Nephron progenitor cell (in vitro differentiated cells): ENCODE data around the gene UBE3B.

Experiments
- DNase-seq: peaks from one replicate; pipeline ENCODE4 v3.0.0; 2021
- H3K27ac Mint-ChIP-seq: 2 replicates; pipeline ENCODE4 v1.8.0; 2021; ENCODE audit warnings: mild to moderate bottlenecking, moderate library complexity, mixed read lengths
- H3K27me3 Mint-ChIP-seq: 2 replicates; pipeline ENCODE4 v1.8.0; 2021; ENCODE audit warnings: mild to moderate bottlenecking, low read depth, mixed read lengths; ENCODE audit not compliant: poor library complexity
- H3K36me3 Mint-ChIP-seq: 2 replicates; pipeline ENCODE4 v1.8.0; 2021; ENCODE audit warnings: low read depth, mixed read lengths
- H3K4me1 Mint-ChIP-seq: 2 replicates; pipeline ENCODE4 v1.8.0; 2021; ENCODE audit warnings: mixed read lengths
- H3K4me3 Mint-ChIP-seq: 2 replicates; pipeline ENCODE4 v1.8.0; 2021; ENCODE audit warnings: mild to moderate bottlenecking, moderate library complexity, mixed read lengths
- H3K9me3 Mint-ChIP-seq: 2 replicates; pipeline ENCODE4 v1.8.0; 2021; ENCODE audit warnings: mild to moderate bottlenecking, moderate library complexity, mixed read lengths
- CTCF ChIP-seq: fragments of 200-600 bp; sonication (generic); IDR thresholded peaks from 2 replicates; pipeline ENCODE4 v1.5.0; 2021; ENCODE audit warnings: antibody characterized with exemption

The UBE3B gene

GRCh38 chr12:109527489-109528123, 50.2 kb downstream of the UBE3B start:
- no peak for TF ChIP-seq CTCF
- no peaks in the 10 kb centered on the region for H3K27me3 Mint-ChIP-seq
- H3K36me3 Mint-ChIP-seq, result peaks cover 36% of the 10 kb centered on the region
- DNase-seq, result no peak
- H3K4me1 Mint-ChIP-seq, result peaks cover 43% of the 10 kb centered on the region
- peak overlapping the region; percentile 67 for H3K27ac Mint-ChIP-seq
- H3K9me3 Mint-ChIP-seq, result no peaks in the 10 kb centered on the region
- H3K4me3 Mint-ChIP-seq, result no peak overlapping the region

- no peaks in the 10 kb centered on the region for H3K9me3 Mint-ChIP-seq
- peak overlapping the region; percentile 71 for H3K27ac Mint-ChIP-seq
- H3K36me3 Mint-ChIP-seq, result peaks cover 35% of the 10 kb centered on the region
- H3K4me1 Mint-ChIP-seq, result peaks cover 30% of the 10 kb centered on the region
- H3K27me3 Mint-ChIP-seq, result no peaks in the 10 kb centered on the region
- H3K4me3 Mint-ChIP-seq, result no peak overlapping the region
- TF ChIP-seq CTCF, result no peak
- no peak for DNase-seq
Observed at GRCh38 chr12:109529691-109530640, 52.5 kb downstream of the UBE3B start.

- H3K4me1 Mint-ChIP-seq, result peaks cover 26% of the 10 kb centered on the region
- peaks cover 29% of the 10 kb centered on the region for H3K36me3 Mint-ChIP-seq
- TF ChIP-seq CTCF, result no peak
- H3K27me3 Mint-ChIP-seq, result no peaks in the 10 kb centered on the region
- H3K27ac Mint-ChIP-seq, result no peak overlapping the region
- DNase-seq, result no peak
- H3K4me3 Mint-ChIP-seq, result no peak overlapping the region
- no peaks in the 10 kb centered on the region for H3K9me3 Mint-ChIP-seq
Observed at GRCh38 chr12:109531411-109531810, 54.0 kb downstream of the UBE3B start.

GRCh38 chr12:109532721-109533486, 55.5 kb downstream of the UBE3B start:
- Mint-ChIP-seq H3K9me3 (no peaks in the 10 kb centered on the region), H3K27me3 (no peaks in the 10 kb centered on the region), H3K27ac (no peak overlapping the region), H3K4me3 (no peak overlapping the region), H3K4me1 (peaks cover 19% of the 10 kb centered on the region), H3K36me3 (peaks cover 25% of the 10 kb centered on the region)
- TF ChIP-seq CTCF, result no peak
- DNase-seq, result no peak

DNA sequence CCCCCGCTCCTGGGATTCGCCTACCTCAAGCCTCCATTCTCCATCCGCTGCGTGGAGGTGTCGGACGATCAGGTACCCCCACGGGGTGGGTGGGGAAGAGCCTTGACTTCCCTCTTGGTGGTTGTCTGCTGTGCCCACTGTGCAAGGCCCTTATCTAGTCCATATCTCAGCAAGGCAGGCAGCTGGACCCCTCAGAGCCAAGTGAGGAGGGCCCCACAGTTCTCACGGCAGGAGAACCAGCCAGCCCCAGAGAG, 56.0 kb downstream of the UBE3B start:
- H3K9me3 Mint-ChIP-seq, result no peaks in the 10 kb centered on the region
- H3K36me3 Mint-ChIP-seq, result peaks cover 21% of the 10 kb centered on the region
- peak overlapping the region; percentile 13 for H3K27ac Mint-ChIP-seq
- H3K27me3 Mint-ChIP-seq, result no peaks in the 10 kb centered on the region
- no peak for DNase-seq
- no peak overlapping the region for H3K4me3 Mint-ChIP-seq
- peaks cover 19% of the 10 kb centered on the region for H3K4me1 Mint-ChIP-seq
- no peak for TF ChIP-seq CTCF
